HEK293 (cell line): Measurements from ENCODE around the gene TMED9.

Experiments
- PRDM1 ChIP-seq: fragments of 450-650 bp; formaldehyde crosslinking; IDR thresholded peaks from 2 replicates; pipeline ENCODE4; 2016; ENCODE audit warnings: missing biosample characterization, missing genetic modification characterization
- SP7 ChIP-seq: fragments of 450-650 bp; formaldehyde crosslinking; IDR thresholded peaks from 2 replicates; pipeline ENCODE4 v1.5.1; 2016; ENCODE audit warnings: missing biosample characterization, missing genetic modification characterization
- ZBTB1 ChIP-seq: fragments of 450-650 bp; formaldehyde crosslinking; IDR thresholded peaks from 2 replicates; pipeline ENCODE4 v1.5.1; 2016; ENCODE audit warnings: missing biosample characterization, missing genetic modification characterization
- ZBTB17 ChIP-seq: fragments of 450-650 bp; formaldehyde crosslinking; IDR thresholded peaks from 2 replicates; pipeline ENCODE4 v1.5.1; 2016; ENCODE audit warnings: missing biosample characterization, missing genetic modification characterization
- ZBTB20 ChIP-seq: fragments of 450-650 bp; formaldehyde crosslinking; IDR thresholded peaks from 2 replicates; pipeline ENCODE4 v1.5.1; 2016; ENCODE audit warnings: missing biosample characterization, missing genetic modification characterization
- ZBTB7A ChIP-seq: fragments of 450-650 bp; formaldehyde crosslinking; IDR thresholded peaks from 2 replicates; pipeline ENCODE4 v1.5.1; 2016; ENCODE audit warnings: low read depth, missing biosample characterization, missing genetic modification characterization
- ZNF239 ChIP-seq: fragments of 450-650 bp; formaldehyde crosslinking; IDR thresholded peaks from 2 replicates; pipeline ENCODE4 v1.5.1; 2016; ENCODE audit warnings: missing biosample characterization, missing genetic modification characterization
- ZNF266 ChIP-seq: fragments of 450-650 bp; formaldehyde crosslinking; IDR thresholded peaks from 2 replicates; pipeline ENCODE4 v1.5.1; 2016; ENCODE audit warnings: missing biosample characterization, missing genetic modification characterization, low read depth
- ZNF324 ChIP-seq: fragments of 450-650 bp; formaldehyde crosslinking; IDR thresholded peaks from 2 replicates; pipeline ENCODE4 v1.5.1; 2016; ENCODE audit warnings: missing biosample characterization, missing genetic modification characterization
- ZNF366 ChIP-seq: fragments of 450-650 bp; formaldehyde crosslinking; conservative IDR thresholded peaks from 2 replicates; pipeline ENCODE4 v1.5.1; 2016; ENCODE audit warnings: missing biosample characterization, missing genetic modification characterization
- ZNF391 ChIP-seq: fragments of 450-650 bp; formaldehyde crosslinking; IDR thresholded peaks from 2 replicates; pipeline ENCODE4 v1.5.1; 2016; ENCODE audit warnings: low read depth, missing biosample characterization, missing genetic modification characterization, borderline replicate concordance
- ZNF473 ChIP-seq: fragments of 450-650 bp; formaldehyde crosslinking; IDR thresholded peaks from 2 replicates; pipeline ENCODE4 v1.5.1; 2017; ENCODE audit warnings: missing biosample characterization, missing genetic modification characterization
- ZNF660 ChIP-seq: fragments of 450-650 bp; IDR thresholded peaks from 2 replicates; pipeline ENCODE4 v1.5.1; 2018; ENCODE audit warnings: missing biosample characterization, mild to moderate bottlenecking, missing genetic modification characterization
- ZNF664 ChIP-seq: fragments of 450-650 bp; formaldehyde crosslinking; IDR thresholded peaks from 2 replicates; pipeline ENCODE4 v1.5.1; 2016; ENCODE audit warnings: missing biosample characterization, missing genetic modification characterization
- ZNF670 ChIP-seq: fragments of 450-650 bp; formaldehyde crosslinking; IDR thresholded peaks from 2 replicates; pipeline ENCODE4 v1.5.1; 2016; ENCODE audit warnings: missing biosample characterization, missing genetic modification characterization, low read depth
- ZNF707 ChIP-seq: fragments of 450-650 bp; formaldehyde crosslinking; IDR thresholded peaks from 2 replicates; pipeline ENCODE4 v1.5.1; 2016; ENCODE audit warnings: missing biosample characterization, missing genetic modification characterization
- ZNF768 ChIP-seq: fragments of 450-650 bp; formaldehyde crosslinking; IDR thresholded peaks from 2 replicates; pipeline ENCODE4 v1.5.1; 2018; ENCODE audit warnings: missing biosample characterization, mild to moderate bottlenecking, missing genetic modification characterization
- TF ChIP-seq, protein P1 (sequence below): fragments of 450-650 bp; formaldehyde crosslinking; IDR thresholded peaks from 2 replicates; pipeline ENCODE4 v1.5.1; 2016; ENCODE audit warnings: missing biosample characterization, missing genetic modification characterization
- TF ChIP-seq, protein P2 (sequence below): fragments of 450-650 bp; IDR thresholded peaks from 2 replicates; pipeline ENCODE4 v1.5.1; 2018; ENCODE audit warnings: missing biosample characterization, mild to moderate bottlenecking, missing genetic modification characterization
- TF ChIP-seq, protein P3 (sequence below): fragments of 450-650 bp; formaldehyde crosslinking; IDR thresholded peaks from 2 replicates; pipeline ENCODE4 v1.5.1; 2017; ENCODE audit warnings: missing biosample characterization, mild to moderate bottlenecking, missing genetic modification characterization, moderate library complexity
- TF ChIP-seq, protein P4 (sequence below): fragments of 450-650 bp; formaldehyde crosslinking; IDR thresholded peaks from 2 replicates; pipeline ENCODE4 v1.5.1; 2016; ENCODE audit warnings: missing biosample characterization, missing genetic modification characterization
- TF ChIP-seq, protein P5 (sequence below): fragments of 450-650 bp; formaldehyde crosslinking; IDR thresholded peaks from 2 replicates; pipeline ENCODE4 v1.5.1; 2016; ENCODE audit warnings: missing biosample characterization, missing genetic modification characterization
- TF ChIP-seq, protein P6 (sequence below): IDR thresholded peaks from 2 replicates; pipeline ENCODE4 v1.6.1; 2011; ENCODE audit warnings: mild to moderate bottlenecking, low read depth, low read length, borderline replicate concordance
- TF ChIP-seq, protein P7 (sequence below): fragments of 450-650 bp; formaldehyde crosslinking; IDR thresholded peaks from 2 replicates; pipeline ENCODE4 v1.5.1; 2016; ENCODE audit warnings: missing biosample characterization, missing genetic modification characterization

TMED9 gene

DNA sequence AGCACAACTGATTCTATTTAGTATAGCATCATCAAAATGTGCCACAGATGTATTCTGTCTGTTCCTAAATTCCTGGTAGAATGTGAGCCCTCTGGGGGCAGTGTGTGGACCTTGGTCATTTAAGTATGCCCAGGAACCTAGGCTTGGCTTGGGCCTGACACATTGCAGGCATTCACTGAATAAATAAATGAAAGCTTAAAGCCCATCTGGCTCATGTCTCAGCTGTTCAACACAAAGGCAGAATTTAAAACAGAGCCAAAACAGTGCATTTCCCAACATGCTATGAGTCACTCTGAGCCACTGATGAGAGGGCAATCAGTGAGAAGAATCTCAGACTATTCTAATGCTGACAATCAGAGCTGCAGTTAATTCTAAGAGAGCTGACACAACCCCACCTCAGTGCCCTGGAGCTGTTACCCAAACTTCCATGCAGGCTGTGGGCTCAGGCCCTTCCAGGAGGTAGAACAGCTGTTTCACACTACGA, 45.7 kb upstream of the TMED9 start (continued):
- TF ChIP-seq, protein P1, sequence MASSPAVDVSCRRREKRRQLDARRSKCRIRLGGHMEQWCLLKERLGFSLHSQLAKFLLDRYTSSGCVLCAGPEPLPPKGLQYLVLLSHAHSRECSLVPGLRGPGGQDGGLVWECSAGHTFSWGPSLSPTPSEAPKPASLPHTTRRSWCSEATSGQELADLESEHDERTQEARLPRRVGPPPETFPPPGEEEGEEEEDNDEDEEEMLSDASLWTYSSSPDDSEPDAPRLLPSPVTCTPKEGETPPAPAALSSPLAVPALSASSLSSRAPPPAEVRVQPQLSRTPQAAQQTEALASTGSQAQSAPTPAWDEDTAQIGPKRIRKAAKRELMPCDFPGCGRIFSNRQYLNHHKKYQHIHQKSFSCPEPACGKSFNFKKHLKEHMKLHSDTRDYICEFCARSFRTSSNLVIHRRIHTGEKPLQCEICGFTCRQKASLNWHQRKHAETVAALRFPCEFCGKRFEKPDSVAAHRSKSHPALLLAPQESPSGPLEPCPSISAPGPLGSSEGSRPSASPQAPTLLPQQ (tag by site-specific recombination) = peak; percentile 34; the same call in 1 of the 2 replicates
- no peak for TF ChIP-seq ZNF391 (tag by site-specific recombination)
- peak; percentile 100 for TF ChIP-seq ZNF660
- TF ChIP-seq, protein P2, sequence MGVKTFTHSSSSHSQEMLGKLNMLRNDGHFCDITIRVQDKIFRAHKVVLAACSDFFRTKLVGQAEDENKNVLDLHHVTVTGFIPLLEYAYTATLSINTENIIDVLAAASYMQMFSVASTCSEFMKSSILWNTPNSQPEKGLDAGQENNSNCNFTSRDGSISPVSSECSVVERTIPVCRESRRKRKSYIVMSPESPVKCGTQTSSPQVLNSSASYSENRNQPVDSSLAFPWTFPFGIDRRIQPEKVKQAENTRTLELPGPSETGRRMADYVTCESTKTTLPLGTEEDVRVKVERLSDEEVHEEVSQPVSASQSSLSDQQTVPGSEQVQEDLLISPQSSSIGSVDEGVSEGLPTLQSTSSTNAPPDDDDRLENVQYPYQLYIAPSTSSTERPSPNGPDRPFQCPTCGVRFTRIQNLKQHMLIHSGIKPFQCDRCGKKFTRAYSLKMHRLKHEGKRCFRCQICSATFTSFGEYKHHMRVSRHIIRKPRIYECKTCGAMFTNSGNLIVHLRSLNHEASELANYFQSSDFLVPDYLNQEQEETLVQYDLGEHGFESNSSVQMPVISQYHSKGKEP (tag by site-specific recombination) = peak; percentile 68; the same call in 1 of the 2 replicates
- no peak for TF ChIP-seq ZNF239 (tag by site-specific recombination)
- TF ChIP-seq ZBTB20 (tag by site-specific recombination) = peak; percentile 37
- TF ChIP-seq ZNF366 (tag by site-specific recombination) = peak; percentile 45; the same call in 1 of the 2 replicates
- no peak for TF ChIP-seq ZBTB1 (tag by site-specific recombination)
- peak; percentile 57 for TF ChIP-seq ZNF664 (tag by site-specific recombination)
- no peak for TF ChIP-seq ZNF670 (tag by site-specific recombination)
- TF ChIP-seq ZNF473 (tag by site-specific recombination) = no peak
- TF ChIP-seq, protein P3, sequence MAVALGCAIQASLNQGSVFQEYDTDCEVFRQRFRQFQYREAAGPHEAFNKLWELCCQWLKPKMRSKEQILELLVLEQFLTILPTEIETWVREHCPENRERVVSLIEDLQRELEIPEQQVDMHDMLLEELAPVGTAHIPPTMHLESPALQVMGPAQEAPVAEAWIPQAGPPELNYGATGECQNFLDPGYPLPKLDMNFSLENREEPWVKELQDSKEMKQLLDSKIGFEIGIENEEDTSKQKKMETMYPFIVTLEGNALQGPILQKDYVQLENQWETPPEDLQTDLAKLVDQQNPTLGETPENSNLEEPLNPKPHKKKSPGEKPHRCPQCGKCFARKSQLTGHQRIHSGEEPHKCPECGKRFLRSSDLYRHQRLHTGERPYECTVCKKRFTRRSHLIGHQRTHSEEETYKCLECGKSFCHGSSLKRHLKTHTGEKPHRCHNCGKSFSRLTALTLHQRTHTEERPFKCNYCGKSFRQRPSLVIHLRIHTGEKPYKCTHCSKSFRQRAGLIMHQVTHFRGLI (tag by site-specific recombination) = peak; percentile 70; the same call in 1 of the 2 replicates
- TF ChIP-seq, protein P4, sequence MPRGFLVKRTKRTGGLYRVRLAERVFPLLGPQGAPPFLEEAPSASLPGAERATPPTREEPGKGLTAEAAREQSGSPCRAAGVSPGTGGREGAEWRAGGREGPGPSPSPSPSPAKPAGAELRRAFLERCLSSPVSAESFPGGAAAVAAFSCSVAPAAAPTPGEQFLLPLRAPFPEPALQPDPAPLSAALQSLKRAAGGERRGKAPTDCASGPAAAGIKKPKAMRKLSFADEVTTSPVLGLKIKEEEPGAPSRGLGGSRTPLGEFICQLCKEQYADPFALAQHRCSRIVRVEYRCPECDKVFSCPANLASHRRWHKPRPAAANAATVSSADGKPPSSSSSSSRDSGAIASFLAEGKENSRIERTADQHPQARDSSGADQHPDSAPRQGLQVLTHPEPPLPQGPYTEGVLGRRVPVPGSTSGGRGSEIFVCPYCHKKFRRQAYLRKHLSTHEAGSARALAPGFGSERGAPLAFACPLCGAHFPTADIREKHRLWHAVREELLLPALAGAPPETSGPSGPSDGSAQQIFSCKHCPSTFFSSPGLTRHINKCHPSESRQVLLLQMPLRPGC = peak; percentile 74
- TF ChIP-seq ZBTB17 (tag by site-specific recombination) = 0 out of 2 replicates have a peak, but pooled peaks have one; percentile 18
- TF ChIP-seq, protein P5, sequence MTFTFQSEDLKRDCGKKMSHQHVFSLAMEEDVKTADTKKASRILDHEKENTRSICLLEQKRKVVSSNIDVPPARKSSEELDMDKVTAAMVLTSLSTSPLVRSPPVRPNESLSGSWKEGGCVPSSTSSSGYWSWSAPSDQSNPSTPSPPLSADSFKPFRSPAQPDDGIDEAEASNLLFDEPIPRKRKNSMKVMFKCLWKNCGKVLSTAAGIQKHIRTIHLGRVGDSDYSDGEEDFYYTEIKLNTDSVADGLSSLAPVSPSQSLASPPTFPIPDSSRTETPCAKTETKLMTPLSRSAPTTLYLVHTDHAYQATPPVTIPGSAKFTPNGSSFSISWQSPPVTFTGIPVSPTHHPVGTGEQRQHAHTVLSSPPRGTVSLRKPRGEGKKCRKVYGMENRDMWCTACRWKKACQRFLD = no peak
- TF ChIP-seq, protein P6, sequence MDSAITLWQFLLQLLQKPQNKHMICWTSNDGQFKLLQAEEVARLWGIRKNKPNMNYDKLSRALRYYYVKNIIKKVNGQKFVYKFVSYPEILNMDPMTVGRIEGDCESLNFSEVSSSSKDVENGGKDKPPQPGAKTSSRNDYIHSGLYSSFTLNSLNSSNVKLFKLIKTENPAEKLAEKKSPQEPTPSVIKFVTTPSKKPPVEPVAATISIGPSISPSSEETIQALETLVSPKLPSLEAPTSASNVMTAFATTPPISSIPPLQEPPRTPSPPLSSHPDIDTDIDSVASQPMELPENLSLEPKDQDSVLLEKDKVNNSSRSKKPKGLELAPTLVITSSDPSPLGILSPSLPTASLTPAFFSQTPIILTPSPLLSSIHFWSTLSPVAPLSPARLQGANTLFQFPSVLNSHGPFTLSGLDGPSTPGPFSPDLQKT = no peak
- no peak for TF ChIP-seq ZNF266 (tag by site-specific recombination)
- TF ChIP-seq ZBTB7A (tag by site-specific recombination) = no peak
- TF ChIP-seq ZNF324 (tag by site-specific recombination) = 0 out of 2 replicates have a peak, but pooled peaks have one; percentile 24
- TF ChIP-seq, protein P7, sequence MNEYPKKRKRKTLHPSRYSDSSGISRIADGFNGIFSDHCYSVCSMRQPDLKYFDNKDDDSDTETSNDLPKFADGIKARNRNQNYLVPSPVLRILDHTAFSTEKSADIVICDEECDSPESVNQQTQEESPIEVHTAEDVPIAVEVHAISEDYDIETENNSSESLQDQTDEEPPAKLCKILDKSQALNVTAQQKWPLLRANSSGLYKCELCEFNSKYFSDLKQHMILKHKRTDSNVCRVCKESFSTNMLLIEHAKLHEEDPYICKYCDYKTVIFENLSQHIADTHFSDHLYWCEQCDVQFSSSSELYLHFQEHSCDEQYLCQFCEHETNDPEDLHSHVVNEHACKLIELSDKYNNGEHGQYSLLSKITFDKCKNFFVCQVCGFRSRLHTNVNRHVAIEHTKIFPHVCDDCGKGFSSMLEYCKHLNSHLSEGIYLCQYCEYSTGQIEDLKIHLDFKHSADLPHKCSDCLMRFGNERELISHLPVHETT = 0 out of 2 replicates have a peak, but pooled peaks have one; percentile 22
- no peak for TF ChIP-seq ZNF707 (tag by site-specific recombination)
- 0 out of 2 replicates have a peak, but pooled peaks have one; percentile 29 for TF ChIP-seq ZNF768 (tag by site-specific recombination)
- TF ChIP-seq SP7 (tag by site-specific recombination) = peak; percentile 76
- TF ChIP-seq PRDM1 (tag by site-specific recombination) = peak; percentile 74
